UCSD-AML1 (cell line): ENCODE measurements around the gene MICALL2.
A peak's percentile ranks its signal among the peaks of the same experiment; 100 is the strongest.

Source experiments
- DNase-seq: peaks from one replicate; lab custom pipeline; 2025; ENCODE audit not compliant: unreplicated experiment; lab: John Stamatoyannopoulos, UW

MICALL2 gene

DNA sequence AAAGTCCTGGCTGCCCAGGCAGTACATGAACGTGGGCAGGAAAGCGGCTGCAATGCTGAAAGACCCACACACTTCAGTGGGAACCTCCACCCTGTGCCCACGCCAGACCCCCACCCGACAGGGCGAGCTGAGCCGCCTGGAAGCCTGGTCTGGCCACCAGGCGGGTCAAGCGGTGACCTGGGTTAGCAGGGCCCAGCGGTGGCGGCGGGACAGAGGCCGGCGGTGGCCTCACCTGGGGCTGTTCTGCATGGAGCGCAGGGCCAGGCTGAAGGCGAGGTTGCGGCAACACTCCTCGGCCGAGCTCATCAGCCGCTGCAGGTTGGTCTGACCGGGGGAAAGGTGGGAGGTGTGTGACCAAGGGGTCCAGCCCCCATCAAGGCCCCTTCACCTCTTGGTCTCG lies 11.6 kb upstream of the MICALL2 start:
- no peak for DNase-seq

- DNase-seq: no peak
Measured at GRCh38 chr7:1468643-1469298, 9.5 kb upstream of the MICALL2 start.

- no peak for DNase-seq
Measured at GRCh38 chr7:1468203-1468602, 8.9 kb upstream of the MICALL2 start.

DNA sequence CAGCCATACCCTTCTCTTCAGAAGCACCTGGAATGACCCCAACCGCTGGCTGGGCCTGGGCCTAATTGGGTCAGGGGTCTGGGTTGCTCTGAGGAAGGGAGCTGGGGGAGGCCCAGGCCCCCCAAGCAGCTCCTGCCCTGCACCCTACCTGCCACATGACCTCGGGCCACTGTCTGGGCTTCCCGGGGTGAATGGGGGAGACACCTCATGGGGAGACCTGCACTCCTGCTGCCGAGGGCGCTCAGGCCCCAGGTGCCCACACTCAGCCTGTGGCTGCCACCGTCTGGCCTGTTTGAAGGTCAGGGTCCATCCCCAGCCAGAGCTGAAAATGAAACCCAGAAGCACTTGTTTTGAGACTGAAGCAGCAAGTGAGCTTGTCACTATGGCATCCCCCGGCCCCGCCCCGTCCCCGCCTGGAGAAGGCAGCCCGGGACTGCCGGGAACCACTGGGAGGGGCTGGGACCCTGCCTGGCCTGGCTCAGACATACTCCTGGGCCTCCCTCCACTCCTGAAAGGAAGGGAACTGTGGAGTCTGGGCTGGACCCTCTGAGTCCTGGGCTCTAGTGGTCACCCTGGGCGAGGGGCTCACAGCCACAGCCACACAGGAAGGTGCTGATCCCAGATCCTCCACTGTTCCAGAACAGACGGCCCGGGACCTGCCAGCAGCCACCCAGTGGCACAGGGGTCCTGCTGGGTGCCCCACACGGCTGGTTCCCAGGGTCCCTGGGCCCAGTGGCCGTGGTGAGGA lies 7.4 kb upstream of the MICALL2 start:
- DNase-seq: no peak

- DNase-seq: no peak
Measured at GRCh38 chr7:1464694-1465093, 5.4 kb upstream of the MICALL2 start.

DNA sequence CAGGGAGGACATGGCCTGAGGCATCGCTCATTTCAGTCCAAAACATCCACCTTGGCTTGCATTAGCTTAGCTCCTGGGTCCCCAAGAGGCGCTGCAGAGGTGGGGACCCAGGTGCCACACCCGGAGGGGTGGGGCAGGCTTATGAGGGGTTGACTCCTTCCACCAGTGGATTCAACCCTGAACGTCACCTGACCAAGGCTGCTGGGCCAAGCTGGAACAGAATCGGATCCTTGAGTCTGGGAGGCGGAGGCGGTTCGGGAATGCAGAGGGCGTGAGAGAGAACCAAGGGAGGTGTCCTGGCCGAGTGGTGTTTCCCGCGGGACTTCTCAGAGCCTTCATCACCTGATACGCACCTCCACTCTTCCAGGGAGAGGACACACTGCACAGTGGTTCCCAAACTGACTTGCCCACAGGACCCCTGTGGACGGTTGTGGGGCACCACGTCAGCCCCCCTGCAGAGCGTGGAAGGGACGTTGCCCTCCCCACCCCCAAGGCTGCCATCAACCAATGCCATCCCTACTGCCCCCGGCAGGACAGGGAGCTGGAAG lies 4.5 kb upstream of the MICALL2 start:
- DNase-seq: no peak

DNA sequence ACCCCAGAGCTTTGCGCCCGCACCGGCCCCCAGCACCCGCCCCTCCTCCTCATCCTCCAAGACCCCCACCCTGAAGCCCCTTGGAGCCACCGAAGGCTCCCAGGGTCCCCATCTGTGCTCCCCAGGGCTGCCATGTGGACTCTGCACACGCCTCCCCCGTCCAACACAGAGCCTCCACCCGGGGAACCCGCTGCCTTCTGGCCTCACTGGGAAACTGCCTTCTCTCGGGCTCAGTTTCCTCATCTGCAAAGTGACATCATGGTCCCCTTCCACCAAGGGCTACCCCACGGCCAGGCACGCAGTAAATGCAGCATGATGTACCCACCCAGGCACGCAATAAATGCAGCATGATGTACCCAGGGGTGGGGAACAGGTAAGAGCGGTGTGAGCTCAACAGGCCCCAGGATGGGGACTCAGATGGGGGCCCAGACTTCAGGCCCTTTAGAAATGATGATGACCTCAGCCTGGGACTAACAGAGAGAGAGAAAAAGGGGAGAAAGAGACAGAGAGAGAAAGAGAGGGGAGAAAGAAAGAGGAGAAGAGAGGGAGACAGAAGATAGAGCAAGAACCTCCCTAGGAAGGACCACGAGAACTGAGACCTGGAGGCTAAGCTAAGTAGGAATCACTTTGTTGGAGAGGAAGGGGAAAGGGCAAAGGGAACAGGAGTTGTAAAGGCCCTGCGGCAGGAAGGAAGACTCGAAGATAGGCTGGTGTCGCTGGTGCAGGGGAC lies 2.5 kb upstream of the MICALL2 start:
- no peak for DNase-seq

- peak; percentile 82 for DNase-seq
Measured at GRCh38 chr7:1460821-1461645, 1.8 kb upstream of the MICALL2 start.

GRCh38 chr7:1459920-1460820 lies 900 bp upstream of the MICALL2 start:
- DNase-seq: no peak

GRCh38 chr7:1459512-1459892 lies 232 bp upstream of the MICALL2 start:
- DNase-seq: peak; percentile 95

GRCh38 chr7:1457949-1458682 lies 1.2 kb downstream of the MICALL2 start:
- no peak for DNase-seq

- peak; percentile 17 for DNase-seq
Measured at GRCh38 chr7:1457059-1457948, 2.0 kb downstream of the MICALL2 start.

DNA sequence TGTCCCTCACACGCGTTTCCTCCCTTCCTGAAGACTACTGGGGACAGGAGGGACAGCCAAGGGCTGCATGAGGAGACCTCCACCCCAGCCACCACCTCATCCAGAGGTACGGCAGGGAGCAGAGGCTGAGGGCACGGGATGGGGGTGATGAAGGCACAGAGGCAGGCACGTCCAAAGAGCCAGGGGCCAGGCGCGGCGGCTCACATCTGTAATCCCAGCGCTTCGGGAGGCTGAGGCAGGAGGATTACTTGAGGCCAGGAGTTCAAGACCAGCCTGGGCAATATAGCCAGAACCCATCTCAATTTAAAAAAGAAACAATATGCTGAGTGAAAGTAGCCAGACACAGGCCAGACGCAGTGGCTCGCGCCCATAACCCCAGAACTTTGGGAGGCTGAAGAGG lies 3.3 kb downstream of the MICALL2 start:
- no peak for DNase-seq

DNA sequence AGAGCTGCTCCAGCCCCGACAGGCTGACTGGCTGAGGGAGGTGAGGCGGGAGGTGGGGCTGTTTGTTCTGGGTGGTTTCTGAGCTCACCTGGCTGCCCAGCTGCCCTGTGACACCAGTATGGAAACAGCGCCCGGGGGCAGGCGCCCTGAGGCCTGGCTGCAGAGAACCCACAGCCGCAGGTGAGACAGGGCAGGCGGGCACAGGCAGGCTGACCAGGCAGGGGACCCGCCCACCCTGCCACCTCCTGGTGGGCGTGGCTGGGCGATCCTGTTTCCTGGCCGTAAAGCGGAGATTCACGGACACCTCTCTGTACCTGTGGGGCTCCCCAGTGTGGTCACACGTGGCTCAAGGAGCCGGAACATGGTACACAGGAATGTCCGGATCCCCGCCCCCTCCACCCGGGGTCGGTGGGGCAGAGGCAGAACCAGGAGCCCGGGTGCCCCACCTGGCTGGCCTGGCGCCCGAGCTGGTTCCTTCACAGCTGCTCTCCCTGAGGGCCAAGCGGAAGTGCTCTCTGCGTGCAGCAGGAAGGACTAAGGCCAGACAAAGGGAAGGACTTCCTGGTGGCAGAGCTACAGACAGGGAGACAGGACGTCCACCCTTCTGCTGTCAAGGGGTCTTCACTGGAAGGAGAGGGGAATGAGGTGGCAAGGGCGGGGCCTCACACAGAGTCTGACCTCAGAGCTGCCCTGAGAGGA lies 3.9 kb downstream of the MICALL2 start:
- no peak for DNase-seq

GRCh38 chr7:1454542-1454941 lies 4.7 kb downstream of the MICALL2 start:
- peak; percentile 16 for DNase-seq

DNA sequence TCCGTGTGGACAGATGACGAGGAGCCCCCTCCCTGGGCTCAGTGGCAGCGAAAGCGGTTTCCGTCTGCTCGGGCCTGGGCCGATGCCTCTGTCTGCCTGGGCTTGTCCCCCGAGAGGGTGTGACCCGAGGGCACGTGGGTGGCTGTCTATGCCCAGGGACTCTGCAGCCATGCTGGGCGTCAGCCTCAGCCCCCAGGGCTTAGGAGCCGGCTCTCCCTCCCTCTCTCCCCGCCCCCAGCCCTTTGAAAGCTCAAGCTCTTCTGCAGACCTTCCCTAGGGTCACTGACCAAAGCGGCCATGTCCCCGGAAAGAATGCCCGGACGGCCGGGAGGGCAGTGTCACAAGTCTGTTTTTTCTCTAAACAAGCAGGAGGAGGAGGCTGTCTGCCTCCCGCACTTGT lies 7.1 kb downstream of the MICALL2 start:
- DNase-seq: no peak

DNA sequence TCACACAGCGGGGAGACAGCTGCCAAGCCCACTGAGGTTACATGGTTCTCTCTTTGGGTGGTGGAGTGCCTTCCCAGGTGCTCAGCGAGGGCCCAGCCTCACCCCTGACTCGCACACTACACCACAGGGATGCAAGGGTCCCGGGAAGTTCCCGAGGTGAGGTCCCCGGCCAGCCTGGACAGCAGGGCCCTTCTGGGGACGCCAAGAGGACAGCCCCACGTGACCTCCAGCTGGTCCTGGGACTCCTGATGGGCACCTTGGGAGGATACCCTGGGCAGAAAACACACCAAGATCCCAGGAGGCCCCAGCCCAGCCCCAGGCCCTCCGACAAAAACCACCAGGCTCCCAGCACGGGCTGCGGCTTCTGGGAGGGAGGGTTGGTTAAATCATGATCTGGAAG lies 8.3 kb downstream of the MICALL2 start:
- DNase-seq: no peak

GRCh38 chr7:1450431-1450830 lies 8.8 kb downstream of the MICALL2 start:
- no peak for DNase-seq
